Memory B cell (primary cell): ENCODE measurements around the gene IL17RB.

Source experiments
- ATAC-seq: fragments of 150-1000 bp; cut with Tn5 transposase; 2 replicates; pipeline ENCODE4 v1.10.0; 2021; ENCODE audit warnings: low read depth, mild to moderate bottlenecking, moderate library complexity
- DNase-seq, 2 donors: peaks; one replicate each; pipeline ENCODE4 v3.0.0; 2022; ENCODE audit warnings: low spot score in 2 of 2
- H3K27ac Mint-ChIP-seq: one replicate; pipeline ENCODE4 v1.8.0; 2022; ENCODE audit warnings: mild to moderate bottlenecking, moderate library complexity, mixed read lengths
- H3K27me3 Mint-ChIP-seq: one replicate; pipeline ENCODE4 v1.8.0; 2022; ENCODE audit warnings: mixed read lengths
- H3K36me3 Mint-ChIP-seq: one replicate; pipeline ENCODE4 v1.8.0; 2022; ENCODE audit warnings: mild to moderate bottlenecking, mixed read lengths
- H3K4me1 Mint-ChIP-seq: one replicate; pipeline ENCODE4 v1.8.0; 2022; ENCODE audit warnings: mixed read lengths
- H3K4me3 Mint-ChIP-seq: one replicate; pipeline ENCODE4 v1.8.0; 2022; ENCODE audit warnings: mild to moderate bottlenecking, moderate library complexity, mixed read lengths
- H3K9me3 Mint-ChIP-seq: one replicate; pipeline ENCODE4 v1.8.0; 2022; ENCODE audit warnings: mixed read lengths

IL17RB gene

GRCh38 chr3:53885239-53885638 is 38.9 kb downstream of the IL17RB start:
- no peaks in the 10 kb centered on the region for H3K9me3 Mint-ChIP-seq
- peaks cover 36% of the 10 kb centered on the region for H3K4me1 Mint-ChIP-seq
- no peak overlapping the region for H3K4me3 Mint-ChIP-seq
- peaks cover 5% of the 10 kb centered on the region for H3K36me3 Mint-ChIP-seq
- ATAC-seq: no peak
- H3K27ac Mint-ChIP-seq: no peak overlapping the region
- no peaks in the 10 kb centered on the region for H3K27me3 Mint-ChIP-seq
- no peak for DNase-seq

GRCh38 chr3:53887446-53887845 is 41.1 kb downstream of the IL17RB start:
- no peak for ATAC-seq
- Mint-ChIP-seq H3K36me3 (peaks cover 5% of the 10 kb centered on the region), H3K27me3 (no peaks in the 10 kb centered on the region), H3K4me1 (peaks cover 31% of the 10 kb centered on the region), H3K9me3 (no peaks in the 10 kb centered on the region), H3K4me3 (no peak overlapping the region), H3K27ac (no peak overlapping the region)
- DNase-seq: no peak

GRCh38 chr3:53888232-53888631 is 41.9 kb downstream of the IL17RB start:
- no peaks in the 10 kb centered on the region for H3K27me3 Mint-ChIP-seq
- H3K27ac Mint-ChIP-seq: no peak overlapping the region
- peaks cover 3% of the 10 kb centered on the region for H3K9me3 Mint-ChIP-seq
- H3K36me3 Mint-ChIP-seq: peaks cover 5% of the 10 kb centered on the region
- ATAC-seq (no peak), DNase-seq (no peak)
- peaks cover 25% of the 10 kb centered on the region for H3K4me1 Mint-ChIP-seq
- no peak overlapping the region for H3K4me3 Mint-ChIP-seq

GRCh38 chr3:53890726-53891475 is 44.5 kb downstream of the IL17RB start:
- ATAC-seq: peak; percentile 40
- Mint-ChIP-seq H3K4me1 (peaks cover 25% of the 10 kb centered on the region), H3K36me3 (peaks cover 8% of the 10 kb centered on the region), H3K27ac (peak overlapping the region; percentile 98), H3K27me3 (no peaks in the 10 kb centered on the region), H3K4me3 (peak overlapping the region; percentile 94), H3K9me3 (peaks cover 5% of the 10 kb centered on the region)
- DNase-seq: peak in 1 of 2 donors; percentile 42

- H3K4me3 Mint-ChIP-seq: peak within 1 kb of the TSS; percentile 94
- peaks cover 25% of the 10 kb centered on the region for H3K4me1 Mint-ChIP-seq
- H3K27ac Mint-ChIP-seq: peak within 1 kb of the TSS; percentile 98
- H3K9me3 Mint-ChIP-seq: peaks cover 5% of the 10 kb centered on the region
- H3K36me3 Mint-ChIP-seq: peaks cover 8% of the 10 kb centered on the region
- ATAC-seq: peak; percentile 88
- no peaks in the 10 kb centered on the region for H3K27me3 Mint-ChIP-seq
- peak; percentile 85 to 94 for DNase-seq
Measured at GRCh38 chr3:53891497-53892285, 45.3 kb downstream of the IL17RB start, which contains the start of gene SELENOK. Gene SELENOK (minus strand): TSS chr3:53891859.

GRCh38 chr3:53892286-53892637 is 45.9 kb downstream of the IL17RB start:
- Mint-ChIP-seq H3K9me3 (peaks cover 5% of the 10 kb centered on the region), H3K4me1 (peaks cover 25% of the 10 kb centered on the region), H3K27ac (peak overlapping the region; percentile 98), H3K36me3 (peaks cover 5% of the 10 kb centered on the region), H3K4me3 (peak overlapping the region; percentile 94), H3K27me3 (peaks cover 1% of the 10 kb centered on the region)
- DNase-seq (no peak), ATAC-seq (no peak)

- Mint-ChIP-seq H3K27me3 (peaks cover 12% of the 10 kb centered on the region), H3K4me3 (no peak overlapping the region), H3K9me3 (no peaks in the 10 kb centered on the region), H3K4me1 (no peaks in the 10 kb centered on the region), H3K36me3 (no peaks in the 10 kb centered on the region), H3K27ac (no peak overlapping the region)
- no peak for DNase-seq
- ATAC-seq: no peak
Measured at GRCh38 chr3:53899750-53900149, 53.4 kb downstream of the IL17RB start.

GRCh38 chr3:53900666-53901331 is 54.4 kb downstream of the IL17RB start:
- Mint-ChIP-seq H3K4me3 (no peak overlapping the region), H3K4me1 (no peaks in the 10 kb centered on the region), H3K27me3 (peaks cover 13% of the 10 kb centered on the region), H3K9me3 (no peaks in the 10 kb centered on the region), H3K27ac (no peak overlapping the region), H3K36me3 (no peaks in the 10 kb centered on the region)
- no peak for DNase-seq
- ATAC-seq: no peak

- H3K27me3 Mint-ChIP-seq: peaks cover 16% of the 10 kb centered on the region
- H3K9me3 Mint-ChIP-seq: peaks cover 6% of the 10 kb centered on the region
- peaks cover 1% of the 10 kb centered on the region for H3K36me3 Mint-ChIP-seq
- H3K4me1 Mint-ChIP-seq: no peaks in the 10 kb centered on the region
- ATAC-seq: no peak
- no peak for DNase-seq
- H3K27ac Mint-ChIP-seq: no peak overlapping the region
- H3K4me3 Mint-ChIP-seq: no peak overlapping the region
Measured at GRCh38 chr3:53902067-53902466, 55.7 kb downstream of the IL17RB start.

- Mint-ChIP-seq H3K4me1 (no peaks in the 10 kb centered on the region), H3K27ac (no peak overlapping the region), H3K36me3 (peaks cover 1% of the 10 kb centered on the region), H3K9me3 (peaks cover 6% of the 10 kb centered on the region), H3K4me3 (no peak overlapping the region), H3K27me3 (peaks cover 16% of the 10 kb centered on the region)
- no peak for ATAC-seq
- no peak for DNase-seq
Measured at GRCh38 chr3:53902711-53903110, 56.3 kb downstream of the IL17RB start.

GRCh38 chr3:53913401-53913800 is 67.0 kb downstream of the IL17RB start:
- DNase-seq (no peak), ATAC-seq (no peak)
- H3K27me3 Mint-ChIP-seq: peaks cover 11% of the 10 kb centered on the region
- H3K9me3 Mint-ChIP-seq: peaks cover 3% of the 10 kb centered on the region
- H3K36me3 Mint-ChIP-seq: no peaks in the 10 kb centered on the region
- H3K4me3 Mint-ChIP-seq: no peak overlapping the region
- no peak overlapping the region for H3K27ac Mint-ChIP-seq
- no peaks in the 10 kb centered on the region for H3K4me1 Mint-ChIP-seq
